GM13976 (cell line): Measurements from ENCODE around the gene IGSF9.

Experiments used
- DNase-seq: peaks from one replicate; pipeline ENCODE4 v3.0.0; 2012; ENCODE audit warnings: low spot score
- in situ Hi-C: fragments of 300-500 bp; cut with MboI; formaldehyde crosslinking; loops from one replicate; pipeline ENCODE4 v1.12.0; 2022; ENCODE audit warnings: low sequenced_read_pairs, mixed read lengths, inconsistent platforms; ENCODE audit not compliant: unreplicated experiment
- TF ChIP-seq, protein P1 (sequence below): IDR thresholded peaks from 2 replicates; pipeline ENCODE4 v1.5.1; 2012; ENCODE audit warnings: borderline replicate concordance, mild to moderate bottlenecking; ENCODE audit not compliant: insufficient read depth; ENCODE audit errors: extremely low read depth, missing control alignments, control extremely low read depth

IGSF9 gene

DNA sequence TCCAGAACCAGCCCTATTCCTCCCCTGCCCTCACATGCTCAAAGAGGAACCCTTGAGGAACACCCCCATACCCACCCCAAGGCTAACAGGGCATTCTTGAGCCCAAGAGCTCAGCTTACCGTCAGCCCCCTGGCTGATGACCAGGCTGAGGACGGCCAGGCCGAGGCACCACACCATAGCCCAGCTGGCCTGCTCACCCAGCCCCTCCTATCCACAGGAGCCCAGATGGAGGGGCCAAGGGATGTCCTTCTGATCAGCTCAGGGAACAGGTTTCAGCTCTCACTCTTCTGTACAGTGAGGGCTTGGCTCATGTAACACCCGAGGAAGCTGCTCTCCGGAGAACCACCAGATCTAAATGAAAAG lies 2.2 kb downstream of the IGSF9 start:
- in situ Hi-C loops = no loop called here
- TF ChIP-seq, protein P1, sequence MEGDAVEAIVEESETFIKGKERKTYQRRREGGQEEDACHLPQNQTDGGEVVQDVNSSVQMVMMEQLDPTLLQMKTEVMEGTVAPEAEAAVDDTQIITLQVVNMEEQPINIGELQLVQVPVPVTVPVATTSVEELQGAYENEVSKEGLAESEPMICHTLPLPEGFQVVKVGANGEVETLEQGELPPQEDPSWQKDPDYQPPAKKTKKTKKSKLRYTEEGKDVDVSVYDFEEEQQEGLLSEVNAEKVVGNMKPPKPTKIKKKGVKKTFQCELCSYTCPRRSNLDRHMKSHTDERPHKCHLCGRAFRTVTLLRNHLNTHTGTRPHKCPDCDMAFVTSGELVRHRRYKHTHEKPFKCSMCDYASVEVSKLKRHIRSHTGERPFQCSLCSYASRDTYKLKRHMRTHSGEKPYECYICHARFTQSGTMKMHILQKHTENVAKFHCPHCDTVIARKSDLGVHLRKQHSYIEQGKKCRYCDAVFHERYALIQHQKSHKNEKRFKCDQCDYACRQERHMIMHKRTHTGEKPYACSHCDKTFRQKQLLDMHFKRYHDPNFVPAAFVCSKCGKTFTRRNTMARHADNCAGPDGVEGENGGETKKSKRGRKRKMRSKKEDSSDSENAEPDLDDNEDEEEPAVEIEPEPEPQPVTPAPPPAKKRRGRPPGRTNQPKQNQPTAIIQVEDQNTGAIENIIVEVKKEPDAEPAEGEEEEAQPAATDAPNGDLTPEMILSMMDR = no peak
- DNase-seq = no peak

DNA sequence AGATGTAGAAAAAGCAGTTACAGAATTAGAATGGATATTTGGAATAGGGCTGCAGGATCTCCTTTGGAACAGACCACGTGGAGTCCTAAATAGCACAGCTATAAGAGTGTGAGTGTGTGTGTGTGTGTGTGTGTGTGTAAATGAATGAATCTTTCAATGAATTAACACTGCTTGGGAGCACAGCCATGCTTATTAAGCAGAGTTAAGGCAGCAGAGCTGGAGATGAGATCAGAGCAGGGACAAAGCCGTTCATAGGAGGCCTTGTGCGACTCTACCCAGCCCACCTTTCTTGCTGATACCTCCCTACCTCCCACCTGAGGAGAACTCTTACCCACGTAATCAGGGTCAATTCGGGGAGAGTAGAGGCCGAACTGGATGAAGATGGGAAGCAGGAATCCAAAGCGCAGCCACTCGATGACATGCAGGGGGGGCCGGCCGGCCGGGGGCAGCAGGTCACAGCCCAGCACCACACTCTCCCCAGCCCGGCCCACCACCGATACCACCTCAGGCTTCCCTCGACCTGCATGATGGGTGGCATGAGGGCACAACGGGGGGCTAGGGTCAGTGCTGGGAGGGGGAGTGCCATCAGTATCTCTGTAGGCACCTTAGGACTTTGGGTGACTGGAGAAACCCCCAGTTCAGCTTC lies 2.7 kb downstream of the IGSF9 start:
- in situ Hi-C loops = no loop called here
- TF ChIP-seq, protein P1 = no peak
- DNase-seq = no peak

DNA sequence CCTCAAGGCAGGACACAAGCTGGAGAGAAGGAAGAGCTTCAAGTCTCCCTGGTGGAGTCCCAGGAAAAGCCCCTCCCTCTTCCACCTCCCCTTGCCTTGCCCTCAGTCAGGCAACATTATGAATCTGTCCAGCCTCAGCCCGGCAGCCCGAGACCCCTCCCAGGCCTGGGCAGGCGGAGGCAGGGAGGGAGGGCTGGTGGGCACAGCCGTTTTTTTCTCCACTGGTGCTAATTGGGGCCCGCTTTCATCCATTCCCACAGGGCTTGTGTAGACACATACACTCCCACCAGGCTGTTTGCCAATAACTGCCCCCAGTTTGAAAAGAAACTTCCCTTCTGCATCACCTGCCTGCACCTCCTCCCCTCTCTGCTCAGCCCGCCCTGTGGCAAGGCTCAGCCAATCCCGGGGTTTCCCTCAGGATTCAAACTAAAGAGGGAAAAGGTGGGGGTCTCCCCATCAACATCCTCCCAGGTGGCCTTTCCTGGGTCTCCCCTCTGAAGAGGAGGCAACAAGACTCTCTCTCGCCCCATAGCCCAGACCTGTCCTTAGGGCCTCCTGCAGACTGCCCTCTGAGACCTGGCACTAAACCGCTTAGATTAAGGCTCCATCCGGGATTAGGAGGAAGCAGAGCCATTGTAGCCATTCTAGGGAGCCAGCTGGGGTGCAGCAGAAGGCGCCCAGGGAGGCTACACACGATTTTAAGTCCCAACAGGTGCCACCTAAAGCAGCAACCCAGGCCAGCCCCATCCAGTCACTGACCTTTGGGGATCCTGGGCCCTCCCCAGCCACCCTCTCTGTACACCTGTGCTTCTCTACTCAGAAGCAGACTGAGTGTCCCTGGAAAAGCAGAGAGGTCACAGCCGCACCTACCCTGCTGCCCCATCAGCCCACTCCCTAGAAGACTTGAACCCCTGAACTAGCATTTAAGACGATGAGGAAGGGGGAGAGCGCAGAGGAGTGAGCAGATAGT lies 3.5 kb downstream of the IGSF9 start:
- in situ Hi-C loops = no loop called here
- DNase-seq = no peak
- TF ChIP-seq, protein P1 = no peak

DNA sequence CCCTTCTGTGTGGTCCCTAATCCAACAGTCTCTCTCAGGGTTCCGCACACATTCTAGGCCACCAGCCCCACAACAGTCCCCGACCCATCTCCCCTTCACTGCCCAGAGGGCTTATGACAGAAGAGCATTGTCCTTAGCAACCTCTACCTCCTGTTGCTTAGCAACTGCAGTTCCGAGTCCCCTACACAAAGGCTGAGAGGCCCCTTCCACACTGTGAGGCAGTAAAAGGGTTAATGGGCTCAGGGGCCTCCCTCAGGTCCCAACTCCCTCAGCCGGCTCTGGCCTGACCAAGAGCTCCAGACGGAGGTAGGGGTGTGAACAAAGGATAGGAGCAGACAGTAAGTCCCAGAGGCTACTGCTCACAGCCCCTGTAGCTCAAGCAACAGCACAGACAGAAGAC lies 4.3 kb downstream of the IGSF9 start:
- TF ChIP-seq, protein P1 = no peak
- no peak for DNase-seq

GRCh38 chr1:159940006-159940620 lies 5.3 kb downstream of the IGSF9 start:
- in situ Hi-C loops = no loop called here
- no peak for DNase-seq
- TF ChIP-seq, protein P1 = no peak

More for the DNA sequence above, 4.3 kb downstream of the IGSF9 start:
- in situ Hi-C loops = no loop called here

GRCh38 chr1:159939678-159940002 lies 5.8 kb downstream of the IGSF9 start:
- in situ Hi-C loops = loop anchor here (10.0 kb wide), 1 partner anchor 65 kb away; no protein-coding TSS in a partner anchor
- DNase-seq = no peak
- TF ChIP-seq, protein P1 = no peak
